ENCODE data around the gene ANKRD17. TPM values are rescaled to one million over a fixed set of nuclear protein-coding genes. Genes with fewer than 3 reads are reported as not detected.
"Not testable (repeated sequence)": the region's sequence is repeated elsewhere in the genome, so short reads cannot be mapped to it uniquely, and the experiment has no call there.

ANKRD17 gene
- total and polyA plus RNA-seq, 5 donors from 2014 or later: 6.9 to 63.4 (median 9.9) TPM

DNA sequence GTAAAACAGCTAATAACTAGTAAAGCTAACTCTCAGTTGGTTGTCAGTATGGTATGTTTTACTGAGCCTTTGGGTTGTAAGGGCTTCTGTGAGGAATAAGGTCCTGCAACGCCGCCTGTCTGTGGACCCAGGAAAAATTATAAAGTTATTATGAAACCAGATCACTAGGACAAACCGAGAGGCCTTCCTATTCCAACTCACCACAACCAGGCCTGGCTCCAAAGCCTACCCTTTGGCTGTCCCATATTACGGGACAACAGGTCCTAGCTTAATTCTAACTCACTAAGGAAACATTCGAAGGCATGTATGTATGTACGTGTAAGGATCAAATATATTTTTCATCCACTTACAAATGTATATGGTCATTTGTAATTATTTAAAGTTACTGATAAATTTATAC, 1.4 kb downstream of the ANKRD17 start:
- Mint-ChIP-seq H3K4me3 (peak overlapping the region; percentile 99 to 100 (median 100)), H3K36me3 (peaks cover 16% of the 10 kb centered on the region), H3K4me1 (peaks cover 37 to 83% (median 60%) of the 10 kb centered on the region in 4 donors), H3K9me3 (no peaks in the 10 kb centered on the region), H3K27ac (peak overlapping the region in 2 of 3 donors; percentile 96 to 100), H3K27me3 (no peaks in the 10 kb centered on the region)
- H3K36me3 ChIP-seq (ENCODE audit: control insufficient read depth, insufficient read depth, low read length): peaks cover 9% of the 10 kb centered on the region
- peak; percentile 42 to 83 (median 70) for DNase-seq
- peak; percentile 25 to 35 for ATAC-seq (ENCODE audit: low read depth in 2 of 2)
- H3K4me1 ChIP-seq (ENCODE audit: control insufficient read depth, insufficient read depth, low read length, poor library complexity, severe bottlenecking): peaks cover 56% of the 10 kb centered on the region
- H3K9me3 ChIP-seq (ENCODE audit: control insufficient read depth in 2 of 2, low read length in 2 of 2): no peaks in the 10 kb centered on the region
- peak overlapping the region; percentile 97 for H3K27ac ChIP-seq (ENCODE audit: insufficient read depth, low read length, poor library complexity, severe bottlenecking)
- no peaks in the 10 kb centered on the region for H3K27me3 ChIP-seq (ENCODE audit: control insufficient read depth, insufficient read depth, low read length)
- H3K4me3 ChIP-seq (ENCODE audit: low read depth, low read length): peak overlapping the region; percentile 93

DNA sequence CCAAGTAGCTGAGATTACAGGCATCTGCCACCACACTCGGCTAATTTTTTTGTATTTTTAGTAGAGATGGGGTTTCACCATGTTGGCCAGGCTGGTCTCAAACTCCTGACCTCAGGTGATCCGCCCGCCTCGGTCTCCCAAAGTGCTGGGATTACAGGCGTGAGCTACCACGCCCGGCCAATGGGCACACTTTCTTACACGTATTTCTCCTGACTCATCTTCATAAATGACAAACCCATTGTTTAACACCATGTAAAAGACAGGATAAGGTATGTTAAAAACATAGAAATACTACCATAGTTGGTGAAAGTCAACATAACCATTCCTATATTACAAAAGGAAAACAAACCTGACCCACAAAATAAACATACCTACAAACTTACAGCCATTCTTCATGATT, 2.8 kb downstream of the ANKRD17 start:
- Mint-ChIP-seq H3K27ac (peak overlapping the region in 1 of 3 donors; percentile 38), H3K4me1 (peaks cover 43 to 80% (median 69%) of the 10 kb centered on the region in 4 donors), H3K4me3 (peak overlapping the region; percentile 15 to 100 (median 74)), H3K36me3 (peaks cover 18% of the 10 kb centered on the region)
- H3K27ac ChIP-seq (ENCODE audit: insufficient read depth, low read length, poor library complexity, severe bottlenecking): peak overlapping the region; percentile 8
- H3K36me3 ChIP-seq (ENCODE audit: control insufficient read depth, insufficient read depth, low read length); ATAC-seq (ENCODE audit: low read depth in 2 of 2); H3K27me3 ChIP-seq (ENCODE audit: control insufficient read depth, insufficient read depth, low read length); H3K27me3 Mint-ChIP-seq; H3K9me3 ChIP-seq (ENCODE audit: control insufficient read depth in 2 of 2, low read length in 2 of 2); H3K9me3 Mint-ChIP-seq; DNase-seq: not testable (repeated sequence)
- H3K4me1 ChIP-seq (ENCODE audit: control insufficient read depth, insufficient read depth, low read length, poor library complexity, severe bottlenecking): peaks cover 60% of the 10 kb centered on the region
- H3K4me3 ChIP-seq (ENCODE audit: low read depth, low read length): peak overlapping the region; percentile 93

- peaks cover 50 to 83% (median 61%) of the 10 kb centered on the region in 4 donors for H3K4me1 Mint-ChIP-seq
- peak overlapping the region in 1 of 4 donors; percentile 16 for H3K4me3 Mint-ChIP-seq
- Histone ChIP-seq H3K9me3 (ENCODE audit: control insufficient read depth in 2 of 2, low read length in 2 of 2) (no peaks in the 10 kb centered on the region), H3K27ac (ENCODE audit: insufficient read depth, low read length, poor library complexity, severe bottlenecking) (no peak overlapping the region), H3K4me1 (ENCODE audit: control insufficient read depth, insufficient read depth, low read length, poor library complexity, severe bottlenecking) (peaks cover 41% of the 10 kb centered on the region), H3K4me3 (ENCODE audit: low read depth, low read length) (peak overlapping the region; percentile 16), H3K36me3 (ENCODE audit: control insufficient read depth, insufficient read depth, low read length) (peaks cover 12% of the 10 kb centered on the region), H3K27me3 (ENCODE audit: control insufficient read depth, insufficient read depth, low read length) (no peaks in the 10 kb centered on the region)
- ATAC-seq (ENCODE audit: low read depth in 2 of 2) (no peak), DNase-seq (no peak)
- peak overlapping the region in 1 of 3 donors; percentile 27 for H3K27ac Mint-ChIP-seq
- H3K9me3 Mint-ChIP-seq: no peaks in the 10 kb centered on the region
- peaks cover 30% of the 10 kb centered on the region for H3K36me3 Mint-ChIP-seq
- no peaks in the 10 kb centered on the region for H3K27me3 Mint-ChIP-seq
Measured at GRCh38 chr4:73252001-73252400, 6.6 kb downstream of the ANKRD17 start.

DNA sequence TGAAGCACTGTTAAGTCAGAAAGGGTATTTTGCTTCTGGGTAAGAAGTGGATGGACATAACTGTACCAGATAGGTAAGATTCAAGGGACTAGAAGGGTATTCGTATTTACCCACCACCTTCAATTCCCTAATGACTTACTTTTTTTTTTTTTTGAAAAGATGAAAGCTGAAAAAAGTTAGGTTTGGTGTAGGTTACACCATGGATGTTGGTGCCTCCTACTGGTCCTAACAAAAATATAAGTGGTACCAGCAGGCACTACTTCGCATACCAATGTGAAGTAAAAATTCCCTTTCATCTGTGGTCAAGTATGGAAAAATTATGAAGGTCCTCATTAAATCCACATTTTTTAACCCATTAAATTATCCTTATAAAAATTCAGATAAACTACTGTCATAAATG, 7.2 kb downstream of the ANKRD17 start:
- Mint-ChIP-seq H3K4me1 (peaks cover 48 to 81% (median 60%) of the 10 kb centered on the region in 4 donors), H3K4me3 (no peak overlapping the region), H3K27ac (no peak overlapping the region), H3K27me3 (no peaks in the 10 kb centered on the region), H3K9me3 (no peaks in the 10 kb centered on the region), H3K36me3 (peaks cover 29% of the 10 kb centered on the region)
- no peaks in the 10 kb centered on the region for H3K9me3 ChIP-seq (ENCODE audit: control insufficient read depth in 2 of 2, low read length in 2 of 2)
- H3K4me1 ChIP-seq (ENCODE audit: control insufficient read depth, insufficient read depth, low read length, poor library complexity, severe bottlenecking): peaks cover 36% of the 10 kb centered on the region
- ATAC-seq (ENCODE audit: low read depth in 2 of 2) (no peak), DNase-seq (no peak)
- H3K36me3 ChIP-seq (ENCODE audit: control insufficient read depth, insufficient read depth, low read length): peaks cover 12% of the 10 kb centered on the region
- peak overlapping the region; percentile 16 for H3K4me3 ChIP-seq (ENCODE audit: low read depth, low read length)
- H3K27ac ChIP-seq (ENCODE audit: insufficient read depth, low read length, poor library complexity, severe bottlenecking): no peak overlapping the region
- no peaks in the 10 kb centered on the region for H3K27me3 ChIP-seq (ENCODE audit: control insufficient read depth, insufficient read depth, low read length)

DNA sequence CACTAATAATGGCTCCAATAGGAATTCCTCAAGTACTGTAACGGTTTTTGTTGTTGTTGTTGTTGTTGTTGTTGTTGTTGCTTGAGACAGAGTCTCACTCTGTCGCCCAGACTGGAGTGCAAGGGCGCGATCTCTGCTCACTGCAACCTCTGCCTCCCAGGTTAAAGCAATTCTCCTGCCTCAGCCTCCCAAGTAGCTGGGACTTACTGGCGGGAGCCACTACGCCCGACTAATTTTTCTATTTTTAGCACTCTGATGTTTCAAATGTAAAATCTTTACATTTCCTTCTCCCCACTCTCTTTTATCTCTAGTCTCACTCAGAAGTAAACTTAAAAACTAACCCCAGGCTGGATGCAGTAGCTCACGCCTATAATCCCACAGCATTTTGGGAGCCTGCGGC, 8.0 kb downstream of the ANKRD17 start:
- H3K4me1 Mint-ChIP-seq: peaks cover 50 to 81% (median 60%) of the 10 kb centered on the region in 4 donors
- no peak overlapping the region for H3K4me3 ChIP-seq (ENCODE audit: low read depth, low read length)
- H3K36me3 ChIP-seq (ENCODE audit: control insufficient read depth, insufficient read depth, low read length): peaks cover 12% of the 10 kb centered on the region
- ATAC-seq (ENCODE audit: low read depth in 2 of 2) (no peak), DNase-seq (no peak)
- no peaks in the 10 kb centered on the region for H3K27me3 Mint-ChIP-seq
- peak overlapping the region in 2 of 3 donors; percentile 30 to 31 for H3K27ac Mint-ChIP-seq
- no peaks in the 10 kb centered on the region for H3K9me3 ChIP-seq (ENCODE audit: control insufficient read depth in 2 of 2, low read length in 2 of 2)
- peaks cover 34% of the 10 kb centered on the region for H3K36me3 Mint-ChIP-seq
- no peak overlapping the region for H3K4me3 Mint-ChIP-seq
- no peaks in the 10 kb centered on the region for H3K9me3 Mint-ChIP-seq
- H3K27me3 ChIP-seq (ENCODE audit: control insufficient read depth, insufficient read depth, low read length): no peaks in the 10 kb centered on the region
- H3K4me1 ChIP-seq (ENCODE audit: control insufficient read depth, insufficient read depth, low read length, poor library complexity, severe bottlenecking): peaks cover 35% of the 10 kb centered on the region
- H3K27ac ChIP-seq (ENCODE audit: insufficient read depth, low read length, poor library complexity, severe bottlenecking): no peak overlapping the region

GRCh38 chr4:73248821-73249220, 9.8 kb downstream of the ANKRD17 start:
- peaks cover 21% of the 10 kb centered on the region for H3K4me1 ChIP-seq (ENCODE audit: control insufficient read depth, insufficient read depth, low read length, poor library complexity, severe bottlenecking)
- Mint-ChIP-seq H3K9me3 (no peaks in the 10 kb centered on the region), H3K27ac (no peak overlapping the region), H3K4me1 (peaks cover 54 to 77% (median 57%) of the 10 kb centered on the region in 4 donors), H3K36me3 (peaks cover 30% of the 10 kb centered on the region), H3K4me3 (no peak overlapping the region), H3K27me3 (no peaks in the 10 kb centered on the region)
- no peak for DNase-seq
- H3K9me3 ChIP-seq (ENCODE audit: control insufficient read depth in 2 of 2, low read length in 2 of 2): no peaks in the 10 kb centered on the region
- peak overlapping the region; percentile 16 for H3K4me3 ChIP-seq (ENCODE audit: low read depth, low read length)
- H3K27ac ChIP-seq (ENCODE audit: insufficient read depth, low read length, poor library complexity, severe bottlenecking): no peak overlapping the region
- H3K36me3 ChIP-seq (ENCODE audit: control insufficient read depth, insufficient read depth, low read length): peaks cover 13% of the 10 kb centered on the region
- ATAC-seq (ENCODE audit: low read depth in 2 of 2): no peak
- no peaks in the 10 kb centered on the region for H3K27me3 ChIP-seq (ENCODE audit: control insufficient read depth, insufficient read depth, low read length)

DNA sequence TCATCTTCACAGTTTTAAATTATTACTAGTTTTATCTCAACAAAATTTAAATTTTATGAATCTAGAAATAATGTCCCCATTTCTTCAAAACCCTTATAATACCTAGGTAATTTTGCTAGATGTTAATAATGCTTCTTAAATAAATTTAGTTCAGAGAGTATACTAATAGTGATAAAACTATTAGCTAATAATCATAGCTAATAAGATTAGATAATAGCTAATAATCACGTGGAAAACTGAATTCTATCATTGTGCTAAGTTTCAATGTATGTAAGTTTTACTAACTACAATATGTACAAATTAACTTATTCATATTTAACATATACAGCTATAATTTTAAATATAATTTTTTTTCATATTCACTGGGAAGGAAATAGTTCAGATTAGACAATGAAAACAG, 10.2 kb downstream of the ANKRD17 start:
- peaks cover 14% of the 10 kb centered on the region for H3K36me3 ChIP-seq (ENCODE audit: control insufficient read depth, insufficient read depth, low read length)
- no peak overlapping the region for H3K27ac ChIP-seq (ENCODE audit: insufficient read depth, low read length, poor library complexity, severe bottlenecking)
- ATAC-seq (ENCODE audit: low read depth in 2 of 2): no peak
- peaks cover 54 to 77% (median 55%) of the 10 kb centered on the region in 4 donors for H3K4me1 Mint-ChIP-seq
- no peaks in the 10 kb centered on the region for H3K9me3 Mint-ChIP-seq
- H3K36me3 Mint-ChIP-seq: peaks cover 30% of the 10 kb centered on the region
- no peak overlapping the region for H3K4me3 ChIP-seq (ENCODE audit: low read depth, low read length)
- H3K4me3 Mint-ChIP-seq: no peak overlapping the region
- no peaks in the 10 kb centered on the region for H3K9me3 ChIP-seq (ENCODE audit: control insufficient read depth in 2 of 2, low read length in 2 of 2)
- peaks cover 21% of the 10 kb centered on the region for H3K4me1 ChIP-seq (ENCODE audit: control insufficient read depth, insufficient read depth, low read length, poor library complexity, severe bottlenecking)
- no peak overlapping the region for H3K27ac Mint-ChIP-seq
- no peak for DNase-seq
- H3K27me3 Mint-ChIP-seq: no peaks in the 10 kb centered on the region
- no peaks in the 10 kb centered on the region for H3K27me3 ChIP-seq (ENCODE audit: control insufficient read depth, insufficient read depth, low read length)

DNA sequence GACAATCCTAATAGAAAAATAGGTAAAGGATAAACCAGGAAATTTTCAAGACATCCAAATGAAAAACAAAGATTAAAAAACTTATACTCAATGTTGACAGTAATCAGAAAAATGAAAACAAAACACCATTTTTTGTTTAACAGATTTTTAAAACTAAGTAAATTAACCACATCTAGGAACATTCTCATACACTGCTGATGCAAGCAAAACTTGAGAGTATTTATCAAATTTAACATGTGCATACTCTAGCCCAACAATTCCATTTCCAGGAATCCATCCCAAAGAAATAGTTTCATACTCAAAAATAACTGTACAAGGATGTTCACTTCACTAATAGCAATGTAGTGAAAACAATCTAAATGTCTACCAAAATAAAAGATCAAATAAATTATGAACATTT, 11.5 kb downstream of the ANKRD17 start:
- Mint-ChIP-seq H3K27ac (no peak overlapping the region), H3K4me3 (no peak overlapping the region), H3K4me1 (peaks cover 50 to 76% (median 53%) of the 10 kb centered on the region in 4 donors), H3K27me3 (no peaks in the 10 kb centered on the region), H3K9me3 (no peaks in the 10 kb centered on the region), H3K36me3 (peaks cover 22% of the 10 kb centered on the region)
- Histone ChIP-seq H3K27me3 (ENCODE audit: control insufficient read depth, insufficient read depth, low read length) (no peaks in the 10 kb centered on the region), H3K36me3 (ENCODE audit: control insufficient read depth, insufficient read depth, low read length) (peaks cover 5% of the 10 kb centered on the region), H3K9me3 (ENCODE audit: control insufficient read depth in 2 of 2, low read length in 2 of 2) (no peaks in the 10 kb centered on the region), H3K4me1 (ENCODE audit: control insufficient read depth, insufficient read depth, low read length, poor library complexity, severe bottlenecking) (peaks cover 13% of the 10 kb centered on the region), H3K27ac (ENCODE audit: insufficient read depth, low read length, poor library complexity, severe bottlenecking) (no peak overlapping the region), H3K4me3 (ENCODE audit: low read depth, low read length) (peak overlapping the region; percentile 30)
- no peak for ATAC-seq (ENCODE audit: low read depth in 2 of 2)
- DNase-seq: no peak

All from CD4-positive, CD25-positive, alpha-beta regulatory T cell (primary cell).